Suprapubic skin (tissue), 4 donors: ENCODE results near the gene ANLN. TPM values are rescaled to one million over a fixed set of nuclear protein-coding genes. Genes with fewer than 3 reads are reported as not detected.

ENCODE experiments used
- DNase-seq, 2 donors: peaks; one replicate each; pipeline ENCODE4 v3.0.0-alpha.2; 2019; ENCODE audit warnings: low spot score in 2 of 2
- H3K27ac ChIP-seq: fragments of 200-600 bp; sonication (generic); one replicate; pipeline ENCODE4 v1.5.1; 2019
- H3K27me3 ChIP-seq: fragments of 200-600 bp; sonication (generic); one replicate; pipeline ENCODE4 v1.5.1; 2019
- H3K36me3 ChIP-seq: fragments of 200-600 bp; sonication (generic); one replicate; pipeline ENCODE4 v1.5.1; 2019
- H3K4me1 ChIP-seq: fragments of 200-600 bp; sonication (generic); one replicate; pipeline ENCODE4 v1.5.1; 2019
- H3K4me3 ChIP-seq: fragments of 200-600 bp; sonication (generic); one replicate; pipeline ENCODE4 v1.5.1; 2019; ENCODE audit warnings: mild to moderate bottlenecking
- H3K9me3 ChIP-seq: fragments of 200-600 bp; sonication (generic); one replicate; pipeline ENCODE4 v1.5.1; 2019
- CTCF ChIP-seq, 2 donors: fragments of 200-600 bp in 1 of 2; fragments of 450-650 bp in 1 of 2; sonication (generic) in 1 of 2; IDR thresholded peaks; one replicate each; pipeline ENCODE4 v1.5.1; 2016 to 2019; ENCODE audit warnings: antibody characterized with exemption in 2 of 2, mild to moderate bottlenecking in 1 of 2, moderate library complexity in 1 of 2
- EP300 ChIP-seq: sonication (generic); formaldehyde crosslinking; IDR thresholded peaks from one replicate; pipeline ENCODE4 v1.6.1; 2017; ENCODE audit warnings: antibody characterized with exemption
- POLR2A ChIP-seq, 2 donors: fragments of 450-650 bp; IDR thresholded peaks; one replicate each; pipeline ENCODE4 v1.6.1; 2017; ENCODE audit warnings: antibody characterized with exemption in 2 of 2, mild to moderate bottlenecking in 2 of 2, moderate library complexity in 2 of 2
- POLR2AphosphoS5 ChIP-seq, 3 donors: sonication (generic); formaldehyde crosslinking; IDR thresholded peaks; one replicate each; pipeline ENCODE4 v1.6.1; 2017; ENCODE audit warnings: antibody characterized with exemption in 3 of 3
- WGBS: methylation state at CpG from one replicate; pipeline ENCODE4 v1.1.5; 2018; 5-methylcytosine and 5-hydroxymethylcytosine counted together
- total RNA-seq, 4 donors: library from RNA; depleted of rRNA; stranded (reverse); fragments of >200 nt; gene quantifications; one replicate each; pipeline ENCODE4 v1.1.0, GENCODE V29; 2016

The ANLN gene
- total RNA-seq, 4 donors from 2014 or later: 10.1 to 33.5 (median 17.9) TPM

- Histone ChIP-seq H3K27ac (no peak overlapping the region), H3K27me3 (no peaks in the 10 kb centered on the region), H3K4me1 (no peaks in the 10 kb centered on the region), H3K4me3 (no peak overlapping the region), H3K36me3 (peaks cover 4% of the 10 kb centered on the region), H3K9me3 (peaks cover 7% of the 10 kb centered on the region)
- no peak for DNase-seq
- WGBS: 88% methylated on average over 2 of the region's 2 CpGs
- no peak for TF ChIP-seq POLR2AphosphoS5 (IDR thresholded peaks at IDR 0.05)
- no peak for TF ChIP-seq POLR2A (IDR thresholded peaks at IDR 0.05)
- no peak for TF ChIP-seq EP300
- TF ChIP-seq CTCF (IDR thresholded peaks at IDR 0.05): no peak
These were observed 40.5 kb downstream of the ANLN start for GRCh38 chr7:36430186-36430585.

GRCh38 chr7:36430881-36431280 is 41.2 kb downstream of the ANLN start:
- DNase-seq: no peak
- Histone ChIP-seq H3K27me3 (no peaks in the 10 kb centered on the region), H3K36me3 (peaks cover 4% of the 10 kb centered on the region), H3K4me1 (no peaks in the 10 kb centered on the region), H3K4me3 (no peak overlapping the region), H3K27ac (no peak overlapping the region), H3K9me3 (peaks cover 7% of the 10 kb centered on the region)
- 90% methylated on average over 2 of the region's 2 CpGs for WGBS
- no peak for TF ChIP-seq CTCF (IDR thresholded peaks at IDR 0.05)

GRCh38 chr7:36438211-36438610 is 48.5 kb downstream of the ANLN start:
- H3K4me3 ChIP-seq: no peak overlapping the region
- DNase-seq: no peak
- TF ChIP-seq POLR2AphosphoS5 (IDR thresholded peaks at IDR 0.05) (no peak), CTCF (IDR thresholded peaks at IDR 0.05) (no peak), EP300 (no peak), POLR2A (IDR thresholded peaks at IDR 0.05) (no peak)
- 96% methylated on average over 4 of the region's 4 CpGs for WGBS
- H3K27ac ChIP-seq: no peak overlapping the region
- H3K9me3 ChIP-seq: no peaks in the 10 kb centered on the region
- no peaks in the 10 kb centered on the region for H3K36me3 ChIP-seq
- H3K27me3 ChIP-seq: no peaks in the 10 kb centered on the region
- H3K4me1 ChIP-seq: no peaks in the 10 kb centered on the region

GRCh38 chr7:36439624-36440023 is 50.0 kb downstream of the ANLN start:
- Histone ChIP-seq H3K4me1 (no peaks in the 10 kb centered on the region), H3K36me3 (no peaks in the 10 kb centered on the region), H3K4me3 (no peak overlapping the region), H3K9me3 (no peaks in the 10 kb centered on the region), H3K27ac (no peak overlapping the region), H3K27me3 (no peaks in the 10 kb centered on the region)
- no peak for DNase-seq
- TF ChIP-seq EP300 (no peak), POLR2AphosphoS5 (IDR thresholded peaks at IDR 0.05) (no peak), CTCF (IDR thresholded peaks at IDR 0.05) (no peak), POLR2A (IDR thresholded peaks at IDR 0.05) (no peak)
- 91% methylated on average over 2 of the region's 2 CpGs for WGBS

- H3K9me3 ChIP-seq: no peaks in the 10 kb centered on the region
- no peaks in the 10 kb centered on the region for H3K4me1 ChIP-seq
- no peaks in the 10 kb centered on the region for H3K27me3 ChIP-seq
- no peak overlapping the region for H3K27ac ChIP-seq
- no peak for TF ChIP-seq POLR2A (IDR thresholded peaks at IDR 0.05)
- TF ChIP-seq CTCF (IDR thresholded peaks at IDR 0.05): peak in 1 of 2 donors; percentile 12
- no peak for DNase-seq
- WGBS: 57% methylated on average over 3 of the region's 3 CpGs
- H3K36me3 ChIP-seq: no peaks in the 10 kb centered on the region
- H3K4me3 ChIP-seq: no peak overlapping the region
These were observed 51.2 kb downstream of the ANLN start for GRCh38 chr7:36440880-36441279.
